ENCODE measurements around the gene MAPK7.
A peak's percentile ranks its signal among the peaks of the same experiment; 100 is the strongest.

Gene MAPK7

GRCh38 chr17:19378416-19379360 is at the start of gene MAPK7:
Gene MAPK7 (plus strand): TSS chr17:19378498. CDS start chr17:19378901, 403 bp downstream.
- no peak for DNase-seq

- DNase-seq, result no peak
Measured at GRCh38 chr17:19329136-19329535, 49.2 kb upstream of the MAPK7 start.

GRCh38 chr17:19329839-19330238 is 48.5 kb upstream of the MAPK7 start:
- DNase-seq, result no peak

- DNase-seq, result no peak
Measured at GRCh38 chr17:19330271-19330670, 48.0 kb upstream of the MAPK7 start.

GRCh38 chr17:19331134-19331533 is 47.2 kb upstream of the MAPK7 start:
- DNase-seq, result no peak

- no peak for DNase-seq
Measured at GRCh38 chr17:19331543-19332245, 46.6 kb upstream of the MAPK7 start.

GRCh38 chr17:19332371-19333131 is 45.7 kb upstream of the MAPK7 start:
- DNase-seq, result no peak

- no peak for DNase-seq
Measured at GRCh38 chr17:19333132-19333440, 45.2 kb upstream of the MAPK7 start.

- no peak for DNase-seq
Measured at GRCh38 chr17:19333736-19334290, 44.5 kb upstream of the MAPK7 start.

GRCh38 chr17:19334331-19334730 is 44.0 kb upstream of the MAPK7 start:
- no peak for DNase-seq

GRCh38 chr17:19335951-19336631 is 42.2 kb upstream of the MAPK7 start:
- DNase-seq, result no peak

- DNase-seq, result no peak
Measured at GRCh38 chr17:19336938-19337711, 41.2 kb upstream of the MAPK7 start.

GRCh38 chr17:19337712-19338023 is 40.6 kb upstream of the MAPK7 start:
- no peak for DNase-seq

- peak; percentile 67 to 75 for DNase-seq
Measured at GRCh38 chr17:19338031-19338990, 40.0 kb upstream of the MAPK7 start.

- no peak for DNase-seq
Measured at GRCh38 chr17:19339341-19339815, 38.9 kb upstream of the MAPK7 start.

- DNase-seq, result no peak
Measured at GRCh38 chr17:19341211-19341631, 37.1 kb upstream of the MAPK7 start.

- no peak for DNase-seq
Measured at GRCh38 chr17:19341641-19342610, 36.4 kb upstream of the MAPK7 start.

GRCh38 chr17:19342611-19343255 is 35.6 kb upstream of the MAPK7 start:
- DNase-seq, result no peak

GRCh38 chr17:19343256-19343630 is 35.1 kb upstream of the MAPK7 start:
- DNase-seq, result no peak
